Breast epithelium (tissue), 4 donors: ENCODE data around the gene NRIP2. TPM values are rescaled to one million over a fixed set of nuclear protein-coding genes. Genes with fewer than 3 reads are reported as not detected.

Experiments
- DNase-seq, 2 donors: peaks; one replicate each; pipeline ENCODE4 v3.0.0-alpha.2; 2019; ENCODE audit warnings: low spot score in 2 of 2
- H3K27ac ChIP-seq, 2 donors: fragments of 200-600 bp; sonication (generic) in 1 of 2; one replicate each; pipeline ENCODE4 v1.5.1; 2016 to 2019; ENCODE audit warnings: mild to moderate bottlenecking in 1 of 2
- H3K27me3 ChIP-seq, 2 donors: fragments of 200-600 bp; sonication (generic) in 1 of 2; one replicate each; pipeline versions ENCODE4 v1.5.1 to v1.6.0; 2017 to 2019; ENCODE audit warnings: control low read depth in 1 of 2, mild to moderate bottlenecking in 1 of 2
- H3K36me3 ChIP-seq: fragments of 200-600 bp; one replicate; pipeline ENCODE4 v1.5.1; 2019
- H3K4me1 ChIP-seq, 2 donors: fragments of 200-600 bp; sonication (generic); one replicate each; pipeline ENCODE4 v1.5.1; 2016 to 2019; ENCODE audit warnings: control low read depth in 1 of 2
- H3K4me3 ChIP-seq, 3 donors: fragments of 200-600 bp; sonication (generic); 1 replicate in 2 of 3; 2 replicates in 1 of 3; pipeline ENCODE4 v1.5.1; 2016 to 2019; ENCODE audit warnings: mild to moderate bottlenecking in 3 of 3, moderate library complexity in 2 of 3
- H3K9me3 ChIP-seq, 2 donors: fragments of 200-600 bp; sonication (generic) in 1 of 2; one replicate each; pipeline ENCODE4 v1.5.1; 2016 to 2019; ENCODE audit warnings: control low read depth in 1 of 2
- POLR2A ChIP-seq: fragments of 450-650 bp; IDR thresholded peaks from one replicate; pipeline ENCODE4 v1.6.1; 2016; ENCODE audit warnings: antibody characterized with exemption, mild to moderate bottlenecking, moderate library complexity
- POLR2AphosphoS5 ChIP-seq, 3 donors: sonication (generic); formaldehyde crosslinking; IDR thresholded peaks; one replicate each; pipeline ENCODE4 v1.6.1; 2017; ENCODE audit warnings: antibody characterized with exemption in 3 of 3
- intact Hi-C: fragments of 100-400 bp; cut with DNase I; formaldehyde crosslinking; loops from one replicate; pipeline ENCODE4 v1.15.1; 2023; ENCODE audit warnings: low total_unique reads
- total RNA-seq, 3 donors: library from RNA; depleted of rRNA; stranded (reverse); fragments of >200 nt; gene quantifications; one replicate each; pipeline ENCODE4 v1.1.0, GENCODE V29; 2016
- TF ChIP-seq, protein P1 (sequence below), 3 donors: fragments of 450-650 bp; IDR thresholded peaks; one replicate each; pipeline ENCODE4 v1.5.1; 2016 to 2017; ENCODE audit warnings: antibody characterized with exemption in 3 of 3, mild to moderate bottlenecking in 3 of 3, moderate library complexity in 3 of 3

Gene NRIP2
- total RNA-seq, 3 donors from 2014 or later: 0.16 to 1.6 (median 1.2) TPM

DNA sequence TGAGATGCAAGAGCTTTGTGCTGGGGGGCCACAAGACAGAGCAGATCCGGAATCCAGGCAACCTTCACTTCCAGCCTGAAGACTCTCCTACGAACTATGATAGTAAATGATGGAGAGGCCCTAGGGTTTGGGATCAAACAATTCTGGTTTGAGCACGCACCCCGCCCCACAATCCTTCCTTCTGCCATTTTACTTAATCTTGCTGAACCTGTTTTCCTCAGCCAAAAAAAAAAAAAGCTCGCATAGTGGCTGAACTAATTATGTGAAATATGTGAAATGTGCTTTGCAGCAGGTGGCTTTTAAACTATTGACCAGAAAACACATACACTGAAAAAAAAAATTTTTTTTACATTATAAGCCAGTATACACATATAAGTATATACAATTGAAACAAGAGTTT lies 23.0 kb downstream of the NRIP2 start:
- DNase-seq: no peak
- no peak for TF ChIP-seq POLR2AphosphoS5 (IDR thresholded peaks at IDR 0.05)
- TF ChIP-seq, protein P1, sequence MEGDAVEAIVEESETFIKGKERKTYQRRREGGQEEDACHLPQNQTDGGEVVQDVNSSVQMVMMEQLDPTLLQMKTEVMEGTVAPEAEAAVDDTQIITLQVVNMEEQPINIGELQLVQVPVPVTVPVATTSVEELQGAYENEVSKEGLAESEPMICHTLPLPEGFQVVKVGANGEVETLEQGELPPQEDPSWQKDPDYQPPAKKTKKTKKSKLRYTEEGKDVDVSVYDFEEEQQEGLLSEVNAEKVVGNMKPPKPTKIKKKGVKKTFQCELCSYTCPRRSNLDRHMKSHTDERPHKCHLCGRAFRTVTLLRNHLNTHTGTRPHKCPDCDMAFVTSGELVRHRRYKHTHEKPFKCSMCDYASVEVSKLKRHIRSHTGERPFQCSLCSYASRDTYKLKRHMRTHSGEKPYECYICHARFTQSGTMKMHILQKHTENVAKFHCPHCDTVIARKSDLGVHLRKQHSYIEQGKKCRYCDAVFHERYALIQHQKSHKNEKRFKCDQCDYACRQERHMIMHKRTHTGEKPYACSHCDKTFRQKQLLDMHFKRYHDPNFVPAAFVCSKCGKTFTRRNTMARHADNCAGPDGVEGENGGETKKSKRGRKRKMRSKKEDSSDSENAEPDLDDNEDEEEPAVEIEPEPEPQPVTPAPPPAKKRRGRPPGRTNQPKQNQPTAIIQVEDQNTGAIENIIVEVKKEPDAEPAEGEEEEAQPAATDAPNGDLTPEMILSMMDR (IDR thresholded peaks at IDR 0.05): no peak
- no peak for TF ChIP-seq POLR2A
- H3K27ac ChIP-seq: peak overlapping the region; percentile 46 to 90
- intact Hi-C loops: loop anchor here (5.0 kb wide), 1 partner anchor 66 kb away; the partner anchor contains the start of genes FOXM1 and RHNO1
- H3K4me1 ChIP-seq: no peaks in the 10 kb centered on the region
- no peaks in the 10 kb centered on the region for H3K9me3 ChIP-seq
- no peaks in the 10 kb centered on the region for H3K27me3 ChIP-seq
- H3K4me3 ChIP-seq: peak overlapping the region; percentile 59 to 78 (median 77)
- no peaks in the 10 kb centered on the region for H3K36me3 ChIP-seq

DNA sequence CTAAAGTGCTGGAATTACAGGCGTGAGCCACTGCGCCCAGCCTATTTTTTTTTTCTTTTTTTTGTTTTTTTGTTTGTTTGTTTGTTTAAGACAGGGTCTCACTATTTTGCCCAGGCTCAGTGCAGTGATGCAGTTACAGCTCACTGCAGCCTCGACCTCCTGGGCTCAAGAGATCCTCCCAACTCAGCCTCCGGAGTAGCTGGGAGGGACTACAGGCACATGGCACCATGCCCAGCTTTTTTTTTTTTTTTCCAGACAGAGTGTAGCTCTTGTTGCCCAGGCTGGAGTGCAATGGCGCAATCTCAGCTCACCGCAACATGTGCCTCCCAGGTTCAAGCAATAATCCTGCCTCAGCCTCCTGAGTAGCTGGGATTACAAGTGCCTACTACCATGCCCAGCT lies 28.1 kb downstream of the NRIP2 start:
- Histone ChIP-seq H3K36me3 (peaks cover 5% of the 10 kb centered on the region), H3K27me3 (no peaks in the 10 kb centered on the region), H3K4me1 (no peaks in the 10 kb centered on the region), H3K4me3 (no peak overlapping the region), H3K9me3 (no peaks in the 10 kb centered on the region), H3K27ac (no peak overlapping the region)
- TF ChIP-seq, protein P1 (IDR thresholded peaks at IDR 0.05): no peak
- no peak for TF ChIP-seq POLR2A
- TF ChIP-seq POLR2AphosphoS5 (IDR thresholded peaks at IDR 0.05): no peak
- no peak for DNase-seq
- intact Hi-C loops: no loop called here

DNA sequence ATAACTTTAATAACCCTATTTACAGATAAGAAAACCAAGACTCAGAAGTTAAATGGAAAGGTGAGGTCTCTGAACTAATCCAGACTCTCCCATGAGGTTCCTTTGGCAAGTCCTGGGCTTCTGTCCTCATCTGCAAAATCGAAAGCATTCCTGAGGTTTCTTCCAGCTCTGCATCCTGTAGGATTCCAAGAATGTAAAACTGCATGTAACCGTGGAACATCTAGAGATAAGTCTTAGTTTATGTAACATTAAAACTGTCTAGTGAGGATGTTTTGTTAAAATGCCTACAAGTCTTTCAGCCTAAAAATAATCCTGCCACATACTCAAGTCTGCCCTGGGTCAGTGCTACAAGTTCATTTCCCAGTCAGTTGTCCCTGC lies 29.7 kb downstream of the NRIP2 start:
- intact Hi-C loops: no loop called here
- H3K36me3 ChIP-seq: peaks cover 5% of the 10 kb centered on the region
- H3K4me1 ChIP-seq: peaks cover 4 to 11% of the 10 kb centered on the region in 2 donors
- TF ChIP-seq POLR2A: no peak
- TF ChIP-seq POLR2AphosphoS5 (IDR thresholded peaks at IDR 0.05): no peak
- TF ChIP-seq, protein P1 (IDR thresholded peaks at IDR 0.05): no peak
- no peak for DNase-seq
- H3K9me3 ChIP-seq: no peaks in the 10 kb centered on the region
- H3K4me3 ChIP-seq: no peak overlapping the region
- H3K27me3 ChIP-seq: no peaks in the 10 kb centered on the region
- no peak overlapping the region for H3K27ac ChIP-seq

DNA sequence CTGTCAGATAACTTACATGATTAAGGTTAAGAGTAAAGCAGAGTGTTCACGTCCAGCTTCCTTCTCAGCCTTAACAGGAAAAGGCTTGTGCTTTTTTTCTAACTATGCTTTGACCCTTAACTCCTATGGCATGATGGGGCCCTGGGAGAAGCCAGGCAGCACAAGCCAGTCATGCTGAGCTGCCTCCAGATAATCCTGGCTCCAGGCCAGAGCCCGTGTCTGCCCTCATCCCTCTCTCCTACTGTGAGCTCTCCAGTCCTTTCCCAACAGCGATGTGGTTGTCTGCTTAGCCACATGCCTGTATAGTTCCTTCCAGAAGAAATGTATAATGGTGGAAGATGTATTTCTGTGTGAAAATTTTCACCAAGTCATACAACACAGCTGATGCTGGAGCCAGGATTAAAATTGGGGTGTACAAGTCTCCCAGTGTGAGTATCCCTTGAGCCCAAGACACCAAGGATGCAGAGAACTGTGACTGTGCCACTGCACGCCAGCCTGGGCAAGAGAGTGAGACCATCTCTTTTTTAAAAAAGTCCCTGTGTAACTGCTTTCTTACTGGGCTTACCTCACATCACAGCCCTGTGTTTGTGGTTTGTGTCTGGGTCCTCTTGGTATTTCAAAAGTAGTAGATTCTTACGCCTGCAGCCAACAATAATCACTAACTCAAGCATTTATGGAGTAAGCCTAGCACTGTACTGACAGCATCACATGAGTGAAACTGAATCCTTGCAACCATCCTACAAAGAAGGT lies 30.3 kb downstream of the NRIP2 start:
- Histone ChIP-seq H3K4me1 (peaks cover 4 to 11% of the 10 kb centered on the region in 2 donors), H3K4me3 (no peak overlapping the region), H3K27ac (no peak overlapping the region), H3K9me3 (no peaks in the 10 kb centered on the region), H3K27me3 (no peaks in the 10 kb centered on the region), H3K36me3 (peaks cover 5% of the 10 kb centered on the region)
- TF ChIP-seq POLR2A: no peak
- no peak for TF ChIP-seq POLR2AphosphoS5 (IDR thresholded peaks at IDR 0.05)
- TF ChIP-seq, protein P1 (IDR thresholded peaks at IDR 0.05): no peak
- intact Hi-C loops: no loop called here
- DNase-seq: no peak

DNA sequence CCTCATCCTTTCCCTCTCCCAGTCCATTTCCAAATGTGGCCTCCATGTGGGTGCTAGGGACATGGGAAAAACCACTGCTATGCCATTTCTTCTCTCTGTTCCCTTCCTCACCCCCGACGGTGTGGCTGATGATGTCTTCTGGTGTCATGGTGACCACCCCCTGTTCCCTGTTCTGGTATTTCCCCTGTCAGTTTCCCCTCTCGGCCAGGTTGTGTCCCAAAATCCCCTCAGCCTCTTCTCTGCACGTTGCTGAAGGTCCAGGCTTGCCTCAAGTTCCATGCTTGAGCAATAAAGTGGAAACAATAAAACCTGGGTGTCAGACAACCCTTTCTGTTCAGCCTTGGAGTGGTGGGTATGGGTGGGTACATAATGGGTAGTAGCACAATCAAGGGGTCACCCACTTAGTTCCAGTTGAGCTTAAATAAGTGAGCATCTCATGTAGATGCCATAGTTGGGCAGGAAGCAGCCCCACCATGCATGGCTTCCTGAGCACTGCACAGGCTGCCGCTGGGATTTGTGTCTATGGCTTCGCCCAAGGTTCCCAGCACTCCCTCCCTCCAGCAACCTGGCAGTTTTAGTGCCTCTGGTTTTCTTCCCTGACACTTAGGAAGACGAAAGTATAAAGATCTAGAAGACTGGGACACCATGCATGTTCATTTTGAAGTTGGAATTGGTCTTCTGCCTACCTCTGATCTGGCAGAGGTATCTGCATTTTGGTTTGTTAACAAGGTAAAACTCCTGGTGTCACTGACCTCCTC lies 31.0 kb downstream of the NRIP2 start:
- Histone ChIP-seq H3K4me3 (no peak overlapping the region), H3K4me1 (peaks cover 4 to 11% of the 10 kb centered on the region in 2 donors), H3K36me3 (peaks cover 5% of the 10 kb centered on the region), H3K9me3 (no peaks in the 10 kb centered on the region), H3K27me3 (no peaks in the 10 kb centered on the region), H3K27ac (peak overlapping the region in 1 of 2 donors; percentile 13)
- DNase-seq: no peak
- TF ChIP-seq, protein P1 (IDR thresholded peaks at IDR 0.05): no peak
- no peak for TF ChIP-seq POLR2AphosphoS5 (IDR thresholded peaks at IDR 0.05)
- no peak for TF ChIP-seq POLR2A
- intact Hi-C loops: no loop called here
